OCI-LY7 (cell line): ENCODE results near the gene CSTB.

Experiments used
- EZH2phosphoT487 ChIP-seq: fragments of 200-600 bp; sonication (generic); IDR thresholded peaks from 2 replicates; pipeline ENCODE4 v1.6.1; 2018; ENCODE audit warnings: low read depth, borderline replicate concordance, mild to moderate bottlenecking, mixed run types, antibody characterized with exemption, low read length, moderate library complexity, mixed read lengths
- TF ChIP-seq, protein P1 (sequence below): fragments of 200-600 bp; sonication (generic); conservative IDR thresholded peaks from 2 replicates; pipeline ENCODE4 v1.5.1; 2014; ENCODE audit warnings: mild to moderate bottlenecking, antibody characterized with exemption, low read length, moderate library complexity, mixed read lengths

DNA sequence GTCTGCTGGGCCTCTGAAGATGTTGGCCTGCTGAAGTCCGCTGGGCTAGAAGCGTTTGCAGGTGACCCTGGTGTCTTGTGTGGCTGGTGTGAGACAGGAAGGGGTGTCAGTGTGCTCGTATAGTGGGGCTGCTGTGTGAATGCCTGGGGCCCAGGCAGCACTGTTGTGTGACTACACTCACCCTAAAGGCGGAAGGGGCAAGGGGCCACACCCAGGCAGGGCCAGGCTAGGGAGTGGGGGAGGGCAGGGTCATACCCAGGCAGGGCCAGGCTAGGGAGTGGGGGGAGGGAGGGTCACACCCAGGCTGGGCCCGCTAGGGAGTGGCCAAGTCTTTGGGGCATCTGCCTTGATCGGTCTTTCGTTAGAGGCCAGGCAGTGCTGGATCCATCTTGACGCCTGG lies 32.2 kb downstream of the CSTB start:
- TF ChIP-seq, protein P1, sequence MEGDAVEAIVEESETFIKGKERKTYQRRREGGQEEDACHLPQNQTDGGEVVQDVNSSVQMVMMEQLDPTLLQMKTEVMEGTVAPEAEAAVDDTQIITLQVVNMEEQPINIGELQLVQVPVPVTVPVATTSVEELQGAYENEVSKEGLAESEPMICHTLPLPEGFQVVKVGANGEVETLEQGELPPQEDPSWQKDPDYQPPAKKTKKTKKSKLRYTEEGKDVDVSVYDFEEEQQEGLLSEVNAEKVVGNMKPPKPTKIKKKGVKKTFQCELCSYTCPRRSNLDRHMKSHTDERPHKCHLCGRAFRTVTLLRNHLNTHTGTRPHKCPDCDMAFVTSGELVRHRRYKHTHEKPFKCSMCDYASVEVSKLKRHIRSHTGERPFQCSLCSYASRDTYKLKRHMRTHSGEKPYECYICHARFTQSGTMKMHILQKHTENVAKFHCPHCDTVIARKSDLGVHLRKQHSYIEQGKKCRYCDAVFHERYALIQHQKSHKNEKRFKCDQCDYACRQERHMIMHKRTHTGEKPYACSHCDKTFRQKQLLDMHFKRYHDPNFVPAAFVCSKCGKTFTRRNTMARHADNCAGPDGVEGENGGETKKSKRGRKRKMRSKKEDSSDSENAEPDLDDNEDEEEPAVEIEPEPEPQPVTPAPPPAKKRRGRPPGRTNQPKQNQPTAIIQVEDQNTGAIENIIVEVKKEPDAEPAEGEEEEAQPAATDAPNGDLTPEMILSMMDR = no peak
- no peak for TF ChIP-seq EZH2phosphoT487
